NCI-H2029 treated with DMSO at 0.1 percent for 48 hours (cell line): Measurements from ENCODE around the gene FAM149A.

Source experiments
- DNase-seq: peaks from one replicate; lab custom pipeline; 2025; lab: John Stamatoyannopoulos, UW

The FAM149A gene

GRCh38 chr4:186104114-186104889 lies at the start of gene FAM149A:
FAM149A (plus strand) TSS chr4:186104704.
- no peak for DNase-seq

- DNase-seq: no peak
Measured at GRCh38 chr4:186058253-186058979, 46.1 kb upstream of the FAM149A start.

- no peak for DNase-seq
Measured at GRCh38 chr4:186058980-186059316, 45.6 kb upstream of the FAM149A start.

GRCh38 chr4:186061921-186062320 lies 42.6 kb upstream of the FAM149A start:
- no peak for DNase-seq

GRCh38 chr4:186067757-186068385 lies 36.6 kb upstream of the FAM149A start:
- DNase-seq: peak; percentile 68

- DNase-seq: no peak
Measured at GRCh38 chr4:186068581-186069348, 35.7 kb upstream of the FAM149A start, which contains the start of gene TLR3. TLR3 (plus strand) TSS chr4:186069156; CDS start chr4:186076620, 7,464 bp downstream.

- DNase-seq: no peak
Measured at GRCh38 chr4:186069729-186070128, 34.8 kb upstream of the FAM149A start.

GRCh38 chr4:186072516-186072915 lies 32.0 kb upstream of the FAM149A start:
- no peak for DNase-seq

- no peak for DNase-seq
Measured at GRCh38 chr4:186074189-186074588, 30.3 kb upstream of the FAM149A start.

- no peak for DNase-seq
Measured at GRCh38 chr4:186078981-186079638, 25.4 kb upstream of the FAM149A start.

- no peak for DNase-seq
Measured at GRCh38 chr4:186079694-186080093, 24.8 kb upstream of the FAM149A start.

GRCh38 chr4:186081202-186081807 lies 23.2 kb upstream of the FAM149A start:
- no peak for DNase-seq

- no peak for DNase-seq
Measured at GRCh38 chr4:186082221-186082620, 22.3 kb upstream of the FAM149A start.

- no peak for DNase-seq
Measured at GRCh38 chr4:186088523-186088922, 16.0 kb upstream of the FAM149A start.

- no peak for DNase-seq
Measured at GRCh38 chr4:186092296-186092695, 12.2 kb upstream of the FAM149A start.

GRCh38 chr4:186095406-186095805 lies 9.1 kb upstream of the FAM149A start:
- no peak for DNase-seq

- no peak for DNase-seq
Measured at GRCh38 chr4:186096681-186097165, 7.8 kb upstream of the FAM149A start.

- no peak for DNase-seq
Measured at GRCh38 chr4:186097386-186097785, 7.1 kb upstream of the FAM149A start.

- no peak for DNase-seq
Measured at GRCh38 chr4:186102931-186103330, 1.6 kb upstream of the FAM149A start.

- no peak for DNase-seq
Measured at GRCh38 chr4:186104890-186105646, 564 bp downstream of the FAM149A start.
